CD14-positive monocyte (primary cell): Measurements from ENCODE around the gene PSMG3. TPM values are rescaled to one million over a fixed set of nuclear protein-coding genes. Genes with fewer than 3 reads are reported as not detected.

Experiments
- DNase-seq, 3 donors: peaks; one replicate each; pipeline ENCODE4 v3.0.0-alpha.2; 2011 to 2022
- H2AFZ ChIP-seq: 2 replicates; pipeline ENCODE4 v1.6.0; 2012; ENCODE audit warnings: mild to moderate bottlenecking, low read depth, low read length, inconsistent platforms; ENCODE audit not compliant: insufficient read depth, poor library complexity, severe bottlenecking
- H3K27ac ChIP-seq, 2 donors: 1 replicate in 1 of 2; 2 replicates in 1 of 2; pipeline ENCODE4 v1.5.1; 2012 to 2013; ENCODE audit warnings: low read length in 2 of 2, control low read depth in 1 of 2, inconsistent platforms in 1 of 2, low read depth in 1 of 2, mild to moderate bottlenecking in 1 of 2
- H3K27me3 ChIP-seq, 2 donors: one replicate each; pipeline versions ENCODE4 v1.6.0 to v1.6.1; 2011 to 2013; ENCODE audit warnings: low read length in 2 of 2; ENCODE audit not compliant: control insufficient read depth in 2 of 2, insufficient read depth in 2 of 2
- H3K36me3 ChIP-seq, 2 donors: replicated peaks in 1 of 2; 1 replicate in 1 of 2; 2 replicates in 1 of 2; pipeline versions ENCODE4 v1.5.1 to v1.6.1; 2012 to 2013; ENCODE audit warnings: low read length in 2 of 2, control low read depth in 1 of 2, inconsistent platforms in 1 of 2, mild to moderate bottlenecking in 1 of 2; ENCODE audit not compliant: insufficient read depth in 2 of 2, control insufficient read depth in 1 of 2
- H3K4me1 ChIP-seq, 2 donors: 1 replicate in 1 of 2; 2 replicates in 1 of 2; pipeline versions ENCODE4 v1.5.1 to v1.6.1; 2012 to 2013; ENCODE audit warnings: low read length in 2 of 2, control low read depth in 1 of 2, inconsistent platforms in 1 of 2, mild to moderate bottlenecking in 1 of 2, moderate library complexity in 1 of 2; ENCODE audit not compliant: insufficient read depth in 2 of 2, control insufficient read depth in 1 of 2
- H3K4me2 ChIP-seq: replicated peaks from 2 replicates; pipeline ENCODE3; 2012; ENCODE audit warnings: low read length, moderate library complexity, mild to moderate bottlenecking; ENCODE audit not compliant: poor library complexity, severe bottlenecking; ENCODE audit errors: extremely low read depth
- H3K4me3 ChIP-seq, 3 experiments: fragments of 200-600 bp in 1 of 3; sonication (generic) in 1 of 3; replicated peaks in 1 of 3; 1 replicate in 2 of 3; 2 replicates in 1 of 3; pipeline ENCODE4 v1.5.1; 2011 to 2013; ENCODE audit warnings: low read length in 3 of 3, mild to moderate bottlenecking in 3 of 3, control low read depth in 2 of 3, low read depth in 2 of 3, inconsistent platforms in 1 of 3, moderate library complexity in 1 of 3
- H3K79me2 ChIP-seq: 2 replicates; pipeline ENCODE4 v1.6.0; 2012; ENCODE audit warnings: mild to moderate bottlenecking, control low read depth, inconsistent platforms, low read length, moderate library complexity; ENCODE audit not compliant: insufficient read depth
- H3K9ac ChIP-seq: 2 replicates; pipeline ENCODE4 v1.6.0; 2017; ENCODE audit warnings: low read length, mild to moderate bottlenecking; ENCODE audit not compliant: insufficient read depth, poor library complexity, severe bottlenecking
- H3K9me3 ChIP-seq, 2 donors: replicated peaks in 1 of 2; 1 replicate in 1 of 2; 2 replicates in 1 of 2; pipeline versions ENCODE4 v1.5.1 to v1.6.1; 2012 to 2013; ENCODE audit warnings: low read length in 2 of 2, control low read depth in 1 of 2; ENCODE audit not compliant: control insufficient read depth in 1 of 2, insufficient read depth in 1 of 2
- H4K20me1 ChIP-seq: 2 replicates; pipeline ENCODE4 v1.6.0; 2012; ENCODE audit warnings: mild to moderate bottlenecking, low read length, control low read depth, moderate library complexity; ENCODE audit not compliant: insufficient read depth
- H3K27ac Mint-ChIP-seq, 7 donors: one replicate each; pipeline ENCODE4 v1.8.0; 2020; ENCODE audit warnings: mild to moderate bottlenecking in 7 of 7, mixed read lengths in 7 of 7, moderate library complexity in 6 of 7, inconsistent platforms in 2 of 7
- H3K27me3 Mint-ChIP-seq, 3 donors: one replicate each; pipeline ENCODE4 v1.8.0; 2021 to 2022; ENCODE audit warnings: low read depth in 3 of 3, mild to moderate bottlenecking in 3 of 3, mixed read lengths in 3 of 3, moderate library complexity in 3 of 3, inconsistent platforms in 1 of 3
- H3K36me3 Mint-ChIP-seq, 2 donors: one replicate each; pipeline ENCODE4 v1.8.0; 2020; ENCODE audit warnings: mixed read lengths in 2 of 2, inconsistent platforms in 1 of 2, mild to moderate bottlenecking in 1 of 2
- H3K4me1 Mint-ChIP-seq: one replicate; pipeline ENCODE4 v1.8.0; 2020; ENCODE audit warnings: mild to moderate bottlenecking, mixed read lengths
- H3K4me3 Mint-ChIP-seq, 2 donors: one replicate each; pipeline ENCODE4 v1.8.0; 2020; ENCODE audit warnings: mild to moderate bottlenecking in 2 of 2, mixed read lengths in 2 of 2, moderate library complexity in 1 of 2
- H3K9me3 Mint-ChIP-seq, 7 donors: one replicate each; pipeline ENCODE4 v1.8.0; 2020 to 2022; ENCODE audit warnings: mixed read lengths in 7 of 7, mild to moderate bottlenecking in 6 of 7, moderate library complexity in 6 of 7, inconsistent platforms in 2 of 7
- WGBS: methylation state at CpG from one replicate; pipeline ENCODE4 v1.1.5; 2013; ENCODE audit warnings: missing lambda C conversion rate; ENCODE audit not compliant: insufficient coverage; 5-methylcytosine and 5-hydroxymethylcytosine counted together
- intact Hi-C, 2 donors: fragments of 100-400 bp; cut with micrococcal nuclease; formaldehyde crosslinking; loops; one replicate each; pipeline versions ENCODE4 v1.15.0 to v1.15.1; 2023
- polyA plus RNA-seq, 3 donors: library from polyadenylated mRNA; depleted of rRNA in 1 of 3; unstranded in 2 of 3; stranded (reverse) in 1 of 3; fragments of 300-500 nt in 2 of 3; fragments of >200 nt in 1 of 3; fragmentation: Illumina TruSeq in 2 of 3; gene quantifications; 1 replicate in 2 of 3; 2 replicates in 1 of 3; pipeline ENCODE4 v1.2.3, GENCODE V29; 2012 to 2021
- TF ChIP-seq, protein P1 (sequence below): fragments of 200-600 bp; IDR thresholded peaks from one replicate; pipeline ENCODE4 v1.8.0; 2022; ENCODE audit warnings: antibody characterized with exemption, mild to moderate bottlenecking

Gene PSMG3
- polyA plus RNA-seq, 3 donors, result 32.6 to 38.8 (median 34.5) TPM

DNA sequence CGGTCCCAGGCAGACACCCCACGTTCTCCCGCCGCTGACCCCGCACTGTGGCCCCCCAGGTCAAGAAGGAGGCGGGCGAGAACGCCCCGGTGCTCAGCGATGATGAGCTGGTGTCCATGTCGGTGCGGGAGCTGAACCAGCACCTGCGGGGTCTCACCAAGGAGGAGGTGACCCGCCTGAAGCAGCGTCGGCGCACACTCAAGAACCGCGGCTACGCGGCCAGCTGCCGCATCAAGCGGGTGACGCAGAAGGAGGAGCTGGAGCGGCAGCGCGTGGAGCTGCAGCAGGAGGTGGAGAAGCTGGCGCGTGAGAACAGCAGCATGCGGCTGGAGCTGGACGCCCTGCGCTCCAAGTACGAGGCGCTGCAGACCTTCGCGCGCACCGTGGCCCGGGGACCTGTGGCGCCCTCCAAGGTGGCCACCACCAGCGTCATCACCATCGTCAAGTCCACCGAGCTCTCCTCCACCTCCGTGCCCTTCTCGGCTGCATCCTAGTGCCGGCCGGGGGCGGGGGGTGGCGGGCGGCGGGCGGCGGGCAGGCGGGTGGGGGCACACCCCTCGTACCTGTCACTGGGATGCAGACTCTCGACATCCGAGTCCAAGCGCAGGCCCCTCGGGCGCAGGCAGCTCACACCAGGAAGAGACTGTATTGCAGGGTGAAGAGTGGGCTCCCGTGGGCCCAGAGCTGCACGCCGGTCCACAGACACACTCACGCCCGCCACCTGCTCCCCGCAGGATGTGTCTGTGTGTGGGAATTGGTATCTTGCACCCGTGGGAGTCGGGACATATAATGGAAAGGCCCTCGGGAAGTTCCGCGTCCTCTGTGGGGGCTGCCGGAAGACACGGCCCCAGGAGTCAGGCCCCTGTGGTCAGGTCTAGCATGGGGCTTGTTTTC, 29.7 kb downstream of the PSMG3 start:
- no peak for DNase-seq
- no peak overlapping the region for H3K4me3 ChIP-seq
- no peak overlapping the region for H3K27ac Mint-ChIP-seq
- H3K4me1 ChIP-seq, result no peaks in the 10 kb centered on the region
- H3K27me3 Mint-ChIP-seq, result no peaks in the 10 kb centered on the region
- no peaks in the 10 kb centered on the region for H3K27me3 ChIP-seq
- H3K4me3 Mint-ChIP-seq, result no peak overlapping the region
- no peak overlapping the region for H3K27ac ChIP-seq
- no peak overlapping the region for H3K4me2 ChIP-seq
- peaks cover 94% of the 10 kb centered on the region for H4K20me1 ChIP-seq
- 98% methylated on average over 59 of the region's 73 CpGs for WGBS
- H3K9me3 ChIP-seq, result no peaks in the 10 kb centered on the region
- H3K9ac ChIP-seq, result no peak overlapping the region
- H3K4me1 Mint-ChIP-seq, result no peaks in the 10 kb centered on the region
- no peaks in the 10 kb centered on the region for H3K9me3 Mint-ChIP-seq
- intact Hi-C loops, result loop anchor here (5.0 to 10.0 kb wide), 2 partner anchors 33 to 985 kb away; no protein-coding TSS in a partner anchor
- peaks cover 62 to 69% of the 10 kb centered on the region in 2 donors for H3K36me3 ChIP-seq
- TF ChIP-seq, protein P1, sequence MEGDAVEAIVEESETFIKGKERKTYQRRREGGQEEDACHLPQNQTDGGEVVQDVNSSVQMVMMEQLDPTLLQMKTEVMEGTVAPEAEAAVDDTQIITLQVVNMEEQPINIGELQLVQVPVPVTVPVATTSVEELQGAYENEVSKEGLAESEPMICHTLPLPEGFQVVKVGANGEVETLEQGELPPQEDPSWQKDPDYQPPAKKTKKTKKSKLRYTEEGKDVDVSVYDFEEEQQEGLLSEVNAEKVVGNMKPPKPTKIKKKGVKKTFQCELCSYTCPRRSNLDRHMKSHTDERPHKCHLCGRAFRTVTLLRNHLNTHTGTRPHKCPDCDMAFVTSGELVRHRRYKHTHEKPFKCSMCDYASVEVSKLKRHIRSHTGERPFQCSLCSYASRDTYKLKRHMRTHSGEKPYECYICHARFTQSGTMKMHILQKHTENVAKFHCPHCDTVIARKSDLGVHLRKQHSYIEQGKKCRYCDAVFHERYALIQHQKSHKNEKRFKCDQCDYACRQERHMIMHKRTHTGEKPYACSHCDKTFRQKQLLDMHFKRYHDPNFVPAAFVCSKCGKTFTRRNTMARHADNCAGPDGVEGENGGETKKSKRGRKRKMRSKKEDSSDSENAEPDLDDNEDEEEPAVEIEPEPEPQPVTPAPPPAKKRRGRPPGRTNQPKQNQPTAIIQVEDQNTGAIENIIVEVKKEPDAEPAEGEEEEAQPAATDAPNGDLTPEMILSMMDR, result no peak
- no peak overlapping the region for H2AFZ ChIP-seq
- H3K79me2 ChIP-seq, result peaks cover 37% of the 10 kb centered on the region
- peaks cover 29 to 63% of the 10 kb centered on the region in 2 donors for H3K36me3 Mint-ChIP-seq

DNA sequence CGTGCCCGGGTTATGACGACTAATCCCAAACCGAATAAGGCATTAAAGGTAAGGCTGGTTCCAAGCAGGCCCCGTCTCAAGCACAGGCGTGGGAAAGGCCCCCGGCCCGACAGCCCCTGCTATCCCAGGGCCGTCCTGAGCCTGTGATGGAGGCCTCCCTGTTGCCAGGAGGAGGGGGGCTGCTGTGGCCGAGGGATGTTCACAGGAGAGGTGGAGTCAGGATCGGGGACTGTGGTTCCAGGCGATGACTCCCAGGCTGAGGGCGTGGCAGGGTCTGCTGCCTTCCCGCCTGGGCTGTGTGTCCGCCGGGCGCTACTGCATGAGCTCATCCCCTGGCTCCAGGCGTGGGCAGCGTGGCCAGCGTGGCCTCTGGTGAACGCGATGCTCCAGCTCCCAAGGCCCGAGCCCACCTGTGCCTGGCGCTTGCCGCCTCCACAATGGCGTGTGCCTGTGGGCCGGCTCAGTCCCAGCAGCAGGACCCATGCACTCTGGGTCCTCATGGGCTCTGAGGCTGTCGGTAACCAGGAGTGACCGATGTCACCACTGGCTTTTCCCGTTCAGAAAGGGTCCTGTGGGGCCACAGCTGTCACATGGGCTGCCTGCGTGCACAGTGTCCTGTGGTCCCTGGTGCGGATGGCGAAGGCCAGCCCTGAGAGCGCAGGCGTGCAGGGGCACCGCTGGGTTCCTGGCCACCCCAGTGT, 30.5 kb downstream of the PSMG3 start:
- peaks cover 97% of the 10 kb centered on the region for H4K20me1 ChIP-seq
- H3K36me3 ChIP-seq, result peaks cover 59 to 72% of the 10 kb centered on the region in 2 donors
- H2AFZ ChIP-seq, result no peak overlapping the region
- H3K27me3 ChIP-seq, result no peaks in the 10 kb centered on the region
- no peak overlapping the region for H3K4me2 ChIP-seq
- peaks cover 29 to 66% of the 10 kb centered on the region in 2 donors for H3K36me3 Mint-ChIP-seq
- peaks cover 0 to 3% (median 0%) of the 10 kb centered on the region in 3 donors for H3K27me3 Mint-ChIP-seq
- H3K9ac ChIP-seq, result no peak overlapping the region
- no peak overlapping the region for H3K4me3 ChIP-seq
- no peak overlapping the region for H3K4me3 Mint-ChIP-seq
- H3K4me1 ChIP-seq, result peaks cover 0 to 4% of the 10 kb centered on the region in 2 donors
- H3K4me1 Mint-ChIP-seq, result peaks cover 3% of the 10 kb centered on the region
- peaks cover 45% of the 10 kb centered on the region for H3K79me2 ChIP-seq
- H3K27ac ChIP-seq, result no peak overlapping the region
- intact Hi-C loops, result loop anchor here in 1 of 2 donors (10.0 kb wide), 1 partner anchor 985 kb away; no protein-coding TSS in a partner anchor
- no peak overlapping the region for H3K27ac Mint-ChIP-seq
- 87% methylated on average over 34 of the region's 36 CpGs for WGBS
- no peaks in the 10 kb centered on the region for H3K9me3 Mint-ChIP-seq
- H3K9me3 ChIP-seq, result no peaks in the 10 kb centered on the region
- TF ChIP-seq, protein P1, result no peak
- DNase-seq, result no peak
